Muscle layer of colon (tissue), 2 donors: ENCODE data around the gene CCDC196.

Source experiments
- H3K27ac ChIP-seq: one replicate; pipeline ENCODE4 v1.7.0; 2013; ENCODE audit warnings: low read depth, mild to moderate bottlenecking, low read length, moderate library complexity
- H3K27me3 ChIP-seq, 2 donors: one replicate each; pipeline ENCODE4 v1.7.0; 2013; ENCODE audit warnings: low read length in 2 of 2, mild to moderate bottlenecking in 2 of 2; ENCODE audit not compliant: insufficient read depth in 2 of 2, control insufficient read depth in 1 of 2
- H3K36me3 ChIP-seq: one replicate; pipeline ENCODE4 v1.7.0; 2013; ENCODE audit warnings: mild to moderate bottlenecking, low read length; ENCODE audit not compliant: insufficient read depth
- H3K4me1 ChIP-seq: one replicate; pipeline ENCODE4 v1.7.0; 2013; ENCODE audit warnings: mild to moderate bottlenecking, low read length; ENCODE audit not compliant: insufficient read depth
- H3K4me3 ChIP-seq, 2 donors: one replicate each; pipeline ENCODE4 v1.7.0; 2013; ENCODE audit warnings: low read length in 2 of 2, low read depth in 1 of 2, mild to moderate bottlenecking in 1 of 2, moderate library complexity in 1 of 2
- H3K9ac ChIP-seq: one replicate; pipeline ENCODE4 v1.7.0; 2013; ENCODE audit warnings: low read length
- H3K9me3 ChIP-seq: one replicate; pipeline ENCODE4 v1.7.0; 2013; ENCODE audit warnings: mild to moderate bottlenecking, low read length
- donor health status: abdominal sarcoma.
- donor health status: Adenocarcinoma of cecum.

The CCDC196 gene

GRCh38 chr14:66485910-66486421, at the start of gene CCDC196:
CCDC196 (plus strand) TSS chr14:66486371; CDS start chr14:66486503, 132 bp downstream.
- no peak within 1 kb of the TSS for H3K9ac ChIP-seq
- no peaks in the 10 kb centered on the region for H3K4me1 ChIP-seq
- no peak within 1 kb of the TSS for H3K4me3 ChIP-seq
- H3K27me3 ChIP-seq = no peaks in the 10 kb centered on the region
- H3K9me3 ChIP-seq = no peaks in the 10 kb centered on the region
- no peak within 1 kb of the TSS for H3K27ac ChIP-seq
- no peaks in the 10 kb centered on the region for H3K36me3 ChIP-seq

DNA sequence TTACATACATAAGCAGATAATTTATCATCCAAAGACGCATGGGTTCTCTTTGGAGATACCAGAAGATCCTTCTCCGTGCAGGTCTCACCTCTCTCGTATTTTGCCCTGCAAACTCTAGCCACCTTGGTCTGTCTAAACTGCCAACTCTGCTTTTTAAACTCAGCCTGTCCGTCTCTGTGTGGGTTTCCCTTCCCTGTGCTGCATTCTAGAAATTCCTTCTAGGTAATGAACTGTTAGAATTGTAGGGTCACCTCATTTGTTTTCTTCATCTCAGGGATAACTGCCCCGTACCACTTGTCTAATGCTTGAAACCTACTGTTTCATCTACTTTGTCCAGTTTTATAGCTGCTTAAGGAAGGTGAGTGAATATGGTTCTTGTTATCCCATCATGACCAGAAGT, 45.4 kb upstream of the CCDC196 start:
- Histone ChIP-seq H3K4me1 (no peaks in the 10 kb centered on the region), H3K27me3 (no peaks in the 10 kb centered on the region), H3K4me3 (no peak overlapping the region), H3K36me3 (no peaks in the 10 kb centered on the region), H3K9me3 (no peaks in the 10 kb centered on the region), H3K27ac (no peak overlapping the region), H3K9ac (no peak overlapping the region)

- Histone ChIP-seq H3K9ac (no peak overlapping the region), H3K4me1 (no peaks in the 10 kb centered on the region), H3K4me3 (no peak overlapping the region), H3K27me3 (no peaks in the 10 kb centered on the region), H3K27ac (no peak overlapping the region), H3K9me3 (no peaks in the 10 kb centered on the region), H3K36me3 (no peaks in the 10 kb centered on the region)
These were observed 43.1 kb upstream of the CCDC196 start for GRCh38 chr14:66442953-66443571.

- Histone ChIP-seq H3K4me3 (no peak overlapping the region), H3K27ac (no peak overlapping the region), H3K4me1 (no peaks in the 10 kb centered on the region), H3K9me3 (no peaks in the 10 kb centered on the region), H3K27me3 (no peaks in the 10 kb centered on the region), H3K36me3 (no peaks in the 10 kb centered on the region), H3K9ac (no peak overlapping the region)
These were observed 42.4 kb upstream of the CCDC196 start for GRCh38 chr14:66443785-66444184.

DNA sequence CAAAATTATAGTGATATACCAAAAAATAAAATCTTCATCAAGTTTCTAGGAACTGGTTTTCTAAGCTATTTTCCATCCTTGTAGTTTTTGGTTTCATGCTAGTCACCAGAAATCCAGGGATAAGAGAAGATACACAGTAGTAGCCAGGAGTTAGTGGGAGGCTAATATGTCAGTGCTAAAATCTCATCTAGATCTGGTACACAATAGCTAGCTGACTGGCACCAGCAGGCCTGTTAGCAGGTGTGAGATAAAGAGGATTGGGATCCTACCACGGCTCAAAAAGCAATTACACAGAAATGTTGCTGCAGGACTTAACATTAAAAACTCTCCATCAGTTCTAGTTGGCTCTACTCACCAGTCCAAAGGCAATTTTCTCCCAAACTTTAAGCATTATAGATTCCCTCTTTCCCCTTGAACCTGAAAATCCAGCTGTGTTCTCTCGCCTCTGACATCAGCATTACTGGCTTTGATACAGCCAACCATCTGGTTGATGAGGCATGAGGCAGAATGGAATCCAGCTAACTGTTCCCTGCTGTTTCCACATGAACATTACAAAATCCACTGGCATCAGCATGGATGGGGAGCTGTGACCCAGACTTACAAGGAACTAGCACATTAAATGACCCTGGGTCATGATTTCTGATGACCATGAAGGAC, 41.8 kb upstream of the CCDC196 start:
- Histone ChIP-seq H3K4me3 (no peak overlapping the region), H3K9ac (no peak overlapping the region), H3K27me3 (no peaks in the 10 kb centered on the region), H3K9me3 (no peaks in the 10 kb centered on the region), H3K27ac (no peak overlapping the region), H3K36me3 (no peaks in the 10 kb centered on the region), H3K4me1 (no peaks in the 10 kb centered on the region)

GRCh38 chr14:66445936-66446335, 40.2 kb upstream of the CCDC196 start:
- no peaks in the 10 kb centered on the region for H3K27me3 ChIP-seq
- no peak overlapping the region for H3K4me3 ChIP-seq
- no peaks in the 10 kb centered on the region for H3K4me1 ChIP-seq
- H3K27ac ChIP-seq = no peak overlapping the region
- H3K36me3 ChIP-seq = no peaks in the 10 kb centered on the region
- H3K9me3 ChIP-seq = no peaks in the 10 kb centered on the region
- H3K9ac ChIP-seq = no peak overlapping the region

DNA sequence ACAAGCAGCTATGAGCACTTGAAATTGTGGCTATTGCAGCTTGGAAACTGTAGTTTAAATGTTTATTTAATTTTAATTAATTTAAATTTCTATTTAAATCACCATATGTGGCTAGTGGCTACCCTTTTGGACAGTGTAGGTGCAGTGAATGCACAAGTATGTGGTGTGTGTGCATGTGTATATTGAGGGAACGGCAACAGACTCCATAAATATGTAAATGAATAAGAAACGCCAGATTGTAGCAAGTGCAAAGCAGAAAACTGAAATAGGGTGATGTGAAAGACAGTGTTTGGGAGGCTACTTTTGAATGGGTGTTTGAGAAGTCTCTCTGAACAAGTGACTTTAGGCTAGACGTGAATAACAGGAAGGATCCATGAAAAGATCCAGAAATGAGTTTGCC, 32.7 kb upstream of the CCDC196 start:
- Histone ChIP-seq H3K9me3 (no peaks in the 10 kb centered on the region), H3K4me3 (no peak overlapping the region), H3K9ac (no peak overlapping the region), H3K4me1 (no peaks in the 10 kb centered on the region), H3K27me3 (no peaks in the 10 kb centered on the region), H3K27ac (no peak overlapping the region), H3K36me3 (no peaks in the 10 kb centered on the region)

- no peaks in the 10 kb centered on the region for H3K4me1 ChIP-seq
- H3K27ac ChIP-seq = no peak overlapping the region
- no peaks in the 10 kb centered on the region for H3K36me3 ChIP-seq
- H3K27me3 ChIP-seq = no peaks in the 10 kb centered on the region
- no peaks in the 10 kb centered on the region for H3K9me3 ChIP-seq
- no peak overlapping the region for H3K4me3 ChIP-seq
- H3K9ac ChIP-seq = no peak overlapping the region
These were observed 26.6 kb upstream of the CCDC196 start for GRCh38 chr14:66459603-66460002.

- H3K4me3 ChIP-seq = no peak overlapping the region
- H3K36me3 ChIP-seq = no peaks in the 10 kb centered on the region
- H3K9ac ChIP-seq = no peak overlapping the region
- no peaks in the 10 kb centered on the region for H3K27me3 ChIP-seq
- H3K9me3 ChIP-seq = no peaks in the 10 kb centered on the region
- H3K27ac ChIP-seq = no peak overlapping the region
- H3K4me1 ChIP-seq = no peaks in the 10 kb centered on the region
These were observed 21.9 kb upstream of the CCDC196 start for GRCh38 chr14:66464261-66464660.

- H3K9ac ChIP-seq = no peak overlapping the region
- no peaks in the 10 kb centered on the region for H3K36me3 ChIP-seq
- no peaks in the 10 kb centered on the region for H3K9me3 ChIP-seq
- H3K4me3 ChIP-seq = no peak overlapping the region
- no peaks in the 10 kb centered on the region for H3K4me1 ChIP-seq
- H3K27ac ChIP-seq = no peak overlapping the region
- H3K27me3 ChIP-seq = no peaks in the 10 kb centered on the region
These were observed 17.3 kb upstream of the CCDC196 start for GRCh38 chr14:66468778-66469367.

- no peaks in the 10 kb centered on the region for H3K36me3 ChIP-seq
- H3K9ac ChIP-seq = no peak overlapping the region
- no peaks in the 10 kb centered on the region for H3K27me3 ChIP-seq
- no peaks in the 10 kb centered on the region for H3K9me3 ChIP-seq
- H3K4me3 ChIP-seq = no peak overlapping the region
- H3K27ac ChIP-seq = no peak overlapping the region
- H3K4me1 ChIP-seq = no peaks in the 10 kb centered on the region
These were observed 14.6 kb upstream of the CCDC196 start for GRCh38 chr14:66471584-66471983.
